Spinal cord (tissue), 10 donors: ENCODE data around the gene PKM. TPM values are rescaled to one million over a fixed set of nuclear protein-coding genes. Genes with fewer than 3 reads are reported as not detected.
A peak's percentile ranks its signal among the peaks of the same experiment; 100 is the strongest.

Experiments used
- DNase-seq, 6 donors: peaks; one replicate each; pipeline versions ENCODE4 v3.0.0 to v3.0.0-alpha.2; 2013 to 2015; ENCODE audit warnings: low spot score in 6 of 6, low read depth in 4 of 6
- H3K27ac ChIP-seq: one replicate; pipeline ENCODE4 v1.5.1; 2013; ENCODE audit warnings: low read depth, low read length, control low read depth
- H3K27me3 ChIP-seq: one replicate; pipeline ENCODE4 v1.6.1; 2013; ENCODE audit warnings: low read length; ENCODE audit not compliant: control insufficient read depth, insufficient read depth
- H3K36me3 ChIP-seq: one replicate; pipeline ENCODE4 v1.6.1; 2013; ENCODE audit warnings: low read length; ENCODE audit not compliant: control insufficient read depth, insufficient read depth
- H3K4me1 ChIP-seq: one replicate; pipeline ENCODE4 v1.6.1; 2013; ENCODE audit warnings: low read length; ENCODE audit not compliant: control insufficient read depth, insufficient read depth
- H3K4me3 ChIP-seq: one replicate; pipeline ENCODE4 v1.5.1; 2013; ENCODE audit warnings: low read depth, low read length, control low read depth
- H3K9me3 ChIP-seq: one replicate; pipeline ENCODE4 v1.6.1; 2013; ENCODE audit warnings: low read length; ENCODE audit not compliant: control insufficient read depth, insufficient read depth
- WGBS: methylation state at CpG from one replicate; pipeline ENCODE4 v1.1.5; 2013; ENCODE audit warnings: missing lambda C conversion rate; ENCODE audit not compliant: insufficient coverage; 5-methylcytosine and 5-hydroxymethylcytosine counted together
- polyA plus RNA-seq, 2 donors: library from polyadenylated mRNA; unstranded; fragments of 120-200 nt; gene quantifications; one replicate each; pipeline ENCODE4 v1.2.1, GENCODE V29; 2013; ENCODE audit not compliant: insufficient read length in 2 of 2
- total RNA-seq, 2 donors: library from RNA; depleted of rRNA in 1 of 2; stranded (reverse); fragments of 120-200 nt in 1 of 2; fragments of >200 nt in 1 of 2; gene quantifications; one replicate each; pipeline versions ENCODE4 v1.2.3 to v1.2.4, GENCODE V29; 2013 to 2014
- donor health status: healthy.

PKM gene
- total and polyA plus RNA-seq, 4 donors: 461 to 718 (median 647) TPM

- no peak for DNase-seq
- Histone ChIP-seq H3K27me3 (no peaks in the 10 kb centered on the region), H3K36me3 (peaks cover 2% of the 10 kb centered on the region), H3K27ac (no peak overlapping the region), H3K4me3 (no peak overlapping the region), H3K4me1 (peaks cover 42% of the 10 kb centered on the region), H3K9me3 (no peaks in the 10 kb centered on the region)
- WGBS: 94% methylated on average over 5 of the region's 6 CpGs
Observed at GRCh38 chr15:72167445-72167844, 63.5 kb downstream of the PKM start.

- DNase-seq: no peak
- no peak overlapping the region for H3K4me3 ChIP-seq
- peaks cover 48% of the 10 kb centered on the region for H3K4me1 ChIP-seq
- WGBS: 76% methylated on average over 5 of the region's 5 CpGs
- no peak overlapping the region for H3K27ac ChIP-seq
- H3K9me3 ChIP-seq: no peaks in the 10 kb centered on the region
- peaks cover 2% of the 10 kb centered on the region for H3K36me3 ChIP-seq
- no peaks in the 10 kb centered on the region for H3K27me3 ChIP-seq
Observed at GRCh38 chr15:72166716-72167417, 64.1 kb downstream of the PKM start.

- peak in 2 of 6 donors; percentile 74 to 89 for DNase-seq
- Histone ChIP-seq H3K27ac (no peak overlapping the region), H3K27me3 (no peaks in the 10 kb centered on the region), H3K4me3 (no peak overlapping the region), H3K9me3 (no peaks in the 10 kb centered on the region), H3K36me3 (peaks cover 2% of the 10 kb centered on the region), H3K4me1 (peaks cover 46% of the 10 kb centered on the region)
- WGBS: 43% methylated on average over 4 of the region's 4 CpGs
Observed at GRCh38 chr15:72163719-72164118, 67.3 kb downstream of the PKM start.

GRCh38 chr15:72162569-72162968, 68.4 kb downstream of the PKM start:
- Histone ChIP-seq H3K27me3 (no peaks in the 10 kb centered on the region), H3K27ac (no peak overlapping the region), H3K4me3 (no peak overlapping the region), H3K4me1 (peaks cover 35% of the 10 kb centered on the region), H3K9me3 (no peaks in the 10 kb centered on the region), H3K36me3 (peaks cover 2% of the 10 kb centered on the region)
- no peak for DNase-seq
- 100% methylated on average over 5 of the region's 5 CpGs for WGBS

- DNase-seq: peak in 2 of 6 donors; percentile 14 to 60
- Histone ChIP-seq H3K27ac (peak overlapping the region; percentile 34), H3K36me3 (no peaks in the 10 kb centered on the region), H3K9me3 (no peaks in the 10 kb centered on the region), H3K4me1 (peaks cover 31% of the 10 kb centered on the region), H3K4me3 (no peak overlapping the region), H3K27me3 (no peaks in the 10 kb centered on the region)
- 65% methylated on average over 5 of the region's 7 CpGs for WGBS
Observed at GRCh38 chr15:72161361-72162132, 69.4 kb downstream of the PKM start.

- DNase-seq: no peak
- WGBS: 94% methylated on average over 3 of the region's 5 CpGs
- Histone ChIP-seq H3K27me3 (no peaks in the 10 kb centered on the region), H3K4me1 (peaks cover 37% of the 10 kb centered on the region), H3K9me3 (no peaks in the 10 kb centered on the region), H3K36me3 (no peaks in the 10 kb centered on the region), H3K4me3 (no peak overlapping the region), H3K27ac (peak overlapping the region; percentile 34)
Observed at GRCh38 chr15:72160696-72161245, 70.2 kb downstream of the PKM start.

- no peak overlapping the region for H3K27ac ChIP-seq
- H3K4me3 ChIP-seq: no peak overlapping the region
- H3K9me3 ChIP-seq: no peaks in the 10 kb centered on the region
- peaks cover 28% of the 10 kb centered on the region for H3K4me1 ChIP-seq
- no CpG with 5 or more reads among the region's 2 CpGs for WGBS
- no peaks in the 10 kb centered on the region for H3K36me3 ChIP-seq
- DNase-seq: no peak
- H3K27me3 ChIP-seq: no peaks in the 10 kb centered on the region
Observed at GRCh38 chr15:72156928-72157327, 74.1 kb downstream of the PKM start.

- peak overlapping the region; percentile 49 for H3K4me3 ChIP-seq
- 9% methylated on average over 14 of the region's 19 CpGs for WGBS
- H3K36me3 ChIP-seq: no peaks in the 10 kb centered on the region
- H3K27ac ChIP-seq: peak overlapping the region; percentile 50
- H3K27me3 ChIP-seq: no peaks in the 10 kb centered on the region
- H3K9me3 ChIP-seq: no peaks in the 10 kb centered on the region
- peak; percentile 83 to 97 (median 90) for DNase-seq
- H3K4me1 ChIP-seq: peaks cover 18% of the 10 kb centered on the region
Observed at GRCh38 chr15:72155635-72156616, 75.1 kb downstream of the PKM start.

- H3K27ac ChIP-seq: peak overlapping the region; percentile 50
- H3K4me1 ChIP-seq: peaks cover 15% of the 10 kb centered on the region
- H3K4me3 ChIP-seq: peak overlapping the region; percentile 49
- WGBS: 13% methylated on average over 11 of the region's 14 CpGs
- H3K27me3 ChIP-seq: no peaks in the 10 kb centered on the region
- peak in 4 of 6 donors; percentile 54 to 91 (median 77) for DNase-seq
- no peaks in the 10 kb centered on the region for H3K9me3 ChIP-seq
- H3K36me3 ChIP-seq: no peaks in the 10 kb centered on the region
Observed at GRCh38 chr15:72155003-72155621, 75.9 kb downstream of the PKM start.
